Measurements from ENCODE around the gene CCL4. TPM values are rescaled to one million over a fixed set of nuclear protein-coding genes. Genes with fewer than 3 reads are reported as not detected.

CCL4 gene
- total RNA-seq, 1 experiment from 2014 or later, result not detected

DNA sequence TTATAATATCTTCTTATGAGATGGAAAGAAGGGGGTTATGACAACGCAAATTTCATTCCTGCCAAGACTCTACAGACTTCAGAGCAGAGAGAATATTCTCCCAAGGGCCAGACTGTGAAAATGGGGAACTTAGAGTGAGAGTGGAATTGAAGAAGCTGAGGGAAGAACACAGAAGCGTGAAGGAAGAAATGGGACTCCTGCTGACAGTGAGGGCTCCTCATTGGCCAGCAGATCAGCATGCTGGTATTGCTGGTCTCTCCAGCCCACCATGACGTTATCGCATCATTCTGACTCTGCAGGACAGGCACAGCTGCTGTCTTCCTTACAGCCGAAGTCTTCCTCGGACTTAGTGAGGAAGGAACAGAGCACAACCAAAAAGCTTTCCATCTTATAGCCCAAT, 24.3 kb downstream of the CCL4 start:
- H2BK20ac ChIP-seq (ENCODE audit: low read depth, low read length, poor library complexity, severe bottlenecking), result no peak overlapping the region
- no peak overlapping the region for H3K27ac ChIP-seq (ENCODE audit: insufficient read length, low read depth, low read length)
- H3K4me2 ChIP-seq (ENCODE audit: insufficient read depth, insufficient read length, low read length), result no peak overlapping the region
- no peaks in the 10 kb centered on the region for H3K27me3 ChIP-seq (ENCODE audit: insufficient read depth, low read length)
- TF ChIP-seq, protein P1, sequence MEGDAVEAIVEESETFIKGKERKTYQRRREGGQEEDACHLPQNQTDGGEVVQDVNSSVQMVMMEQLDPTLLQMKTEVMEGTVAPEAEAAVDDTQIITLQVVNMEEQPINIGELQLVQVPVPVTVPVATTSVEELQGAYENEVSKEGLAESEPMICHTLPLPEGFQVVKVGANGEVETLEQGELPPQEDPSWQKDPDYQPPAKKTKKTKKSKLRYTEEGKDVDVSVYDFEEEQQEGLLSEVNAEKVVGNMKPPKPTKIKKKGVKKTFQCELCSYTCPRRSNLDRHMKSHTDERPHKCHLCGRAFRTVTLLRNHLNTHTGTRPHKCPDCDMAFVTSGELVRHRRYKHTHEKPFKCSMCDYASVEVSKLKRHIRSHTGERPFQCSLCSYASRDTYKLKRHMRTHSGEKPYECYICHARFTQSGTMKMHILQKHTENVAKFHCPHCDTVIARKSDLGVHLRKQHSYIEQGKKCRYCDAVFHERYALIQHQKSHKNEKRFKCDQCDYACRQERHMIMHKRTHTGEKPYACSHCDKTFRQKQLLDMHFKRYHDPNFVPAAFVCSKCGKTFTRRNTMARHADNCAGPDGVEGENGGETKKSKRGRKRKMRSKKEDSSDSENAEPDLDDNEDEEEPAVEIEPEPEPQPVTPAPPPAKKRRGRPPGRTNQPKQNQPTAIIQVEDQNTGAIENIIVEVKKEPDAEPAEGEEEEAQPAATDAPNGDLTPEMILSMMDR (conservative IDR thresholded peaks at IDR 0.05), result no peak
- H2AK5ac ChIP-seq (ENCODE audit: insufficient read length, low read length), result no peak overlapping the region
- no peak overlapping the region for H3K14ac ChIP-seq (ENCODE audit: insufficient read depth, low read length)
- peaks cover 18 to 22% of the 10 kb centered on the region in 2 experiments for H3K4me1 Mint-ChIP-seq
- no peak overlapping the region for H3K56ac ChIP-seq (ENCODE audit: insufficient read length, low read depth, low read length)
- H3T11ph ChIP-seq (ENCODE audit: low read length), result no peak overlapping the region
- no peak overlapping the region for H2BK12ac ChIP-seq (ENCODE audit: insufficient read length, low read depth, low read length)
- H3K18ac ChIP-seq (ENCODE audit: insufficient read length, low read depth, low read length), result no peak overlapping the region
- DNase-seq, result no peak
- H3K79me2 ChIP-seq (ENCODE audit: insufficient read depth, low read length), result no peaks in the 10 kb centered on the region
- peaks cover 12 to 28% (median 18%) of the 10 kb centered on the region in 3 experiments; a peak in 6 of 7 replicates for H3K36me3 Mint-ChIP-seq (ENCODE audit: insufficient read depth in 1 of 3, low read depth in 3 of 3)
- H4K91ac ChIP-seq (ENCODE audit: insufficient read length, low read depth, low read length), result no peak overlapping the region
- H2BK5ac ChIP-seq (ENCODE audit: insufficient read length, low read length), result no peak overlapping the region
- no CpG with 5 or more reads among the region's 6 CpGs for WGBS (ENCODE audit: extremely low coverage, insufficient read length, low lambda C conversion rate)
- H3K4ac ChIP-seq (ENCODE audit: low read depth, low read length), result no peak overlapping the region
- no peaks in the 10 kb centered on the region for H3K23me2 ChIP-seq (ENCODE audit: insufficient read length, low read depth, low read length, poor library complexity, severe bottlenecking)
- no peak overlapping the region for H2BK15ac ChIP-seq (ENCODE audit: low read depth, low read length)
- H3K9ac ChIP-seq (ENCODE audit: extremely low read depth, insufficient read length, low read length), result no peak overlapping the region
- peak overlapping the region in 1 of 3 experiments; percentile 23; a peak in 2 of 7 replicates for H3K27ac Mint-ChIP-seq
- H4K8ac ChIP-seq (replicated peaks; ENCODE audit: insufficient read length, low read depth, low read length), result no peak overlapping the region
- no peak overlapping the region for H4K5ac ChIP-seq (ENCODE audit: insufficient read length, low read depth, low read length)
- H3K4me3 Mint-ChIP-seq, result no peak overlapping the region
- H2BK120ac ChIP-seq (ENCODE audit: low read depth, low read length, poor library complexity, severe bottlenecking), result no peak overlapping the region
- H3K79me1 ChIP-seq (ENCODE audit: insufficient read depth, low read depth, low read length, poor library complexity, severe bottlenecking), result no peaks in the 10 kb centered on the region
- peaks cover 24 to 26% of the 10 kb centered on the region in 2 experiments for H3K9me3 Mint-ChIP-seq
- no peak overlapping the region for H3K23ac ChIP-seq (ENCODE audit: insufficient read length, low read depth, low read length)
- H3K27me3 Mint-ChIP-seq (ENCODE audit: low read depth), result peaks cover 8% of the 10 kb centered on the region
- H3K4me1 ChIP-seq (ENCODE audit: insufficient read depth, low read length), result peaks cover 5% of the 10 kb centered on the region
- peaks cover 18% of the 10 kb centered on the region for H3K9me3 ChIP-seq (ENCODE audit: control insufficient read depth, low read depth, low read length)
- H2AFZ ChIP-seq (ENCODE audit: low read length), result no peak overlapping the region
- H4K20me1 ChIP-seq (ENCODE audit: control insufficient read depth, insufficient read depth, insufficient read length), result no peaks in the 10 kb centered on the region

Data from H9 (cell line).